ENCODE data around the gene DDB1. TPM values are rescaled to one million over a fixed set of nuclear protein-coding genes. Genes with fewer than 3 reads are reported as not detected.
A peak's percentile ranks its signal among the peaks of the same experiment; 100 is the strongest.

Gene DDB1
- total and polyA plus RNA-seq, 9 of the 15 experiments (the other 6 are each of a cell fraction or from before 2014, with no cell fraction given), result 172 to 361 (median 266) TPM

GRCh38 chr11:61332797-61333549 is at the start of gene DDB1, which contains the start of gene TKFC (continued):
- TF ChIP-seq GTF2B (IDR thresholded peaks at IDR 0.05; ENCODE audit: extremely low read depth, insufficient read length), result no peak
- peak; percentile 88 for TF ChIP-seq LCOR (CRISPR knock-in tag; IDR thresholded peaks at IDR 0.05)
- peak; percentile 55; the same call in 1 of the 2 replicates for TF ChIP-seq CREB1 (IDR thresholded peaks at IDR 0.05)
- peak; percentile 59 for TF ChIP-seq CREB1 (CRISPR knock-in tag; IDR thresholded peaks at IDR 0.05)
- no peak for TF ChIP-seq ADNP (tag; IDR thresholded peaks at IDR 0.05)
- 0 out of 2 replicates have a peak, but pooled peaks have one; percentile 44 for TF ChIP-seq HMGXB4 (CRISPR knock-in tag; IDR thresholded peaks at IDR 0.05)
- TF ChIP-seq AFF1 (IDR thresholded peaks at IDR 0.05; ENCODE audit: low read depth in 1 of 2, partially characterized antibody in 2 of 2), result peak in 1 of 2 experiments; percentile 48
- TF ChIP-seq FOXP4 (CRISPR knock-in tag; IDR thresholded peaks at IDR 0.05; ENCODE audit: borderline replicate concordance), result no peak
- peak; percentile 73 for TF ChIP-seq GABPA (tag; conservative IDR thresholded peaks at IDR 0.05; ENCODE audit: low read depth)
- TF ChIP-seq FOXA3 (CRISPR knock-in tag; conservative IDR thresholded peaks at IDR 0.05 in 1 of 2, IDR thresholded peaks at IDR 0.05 in 1 of 2), result no peak
- no peak for TF ChIP-seq MEF2D (tag; conservative IDR thresholded peaks at IDR 0.05; ENCODE audit: low read depth)
- no peak for TF ChIP-seq CBFA2T3 (IDR thresholded peaks at IDR 0.05)
- no peak for TF ChIP-seq ZNF124 (CRISPR knock-in tag; IDR thresholded peaks at IDR 0.05)
- TF ChIP-seq CEBPG (CRISPR knock-in tag; IDR thresholded peaks at IDR 0.05), result no peak
- no peak for TF ChIP-seq CEBPG (tag; conservative IDR thresholded peaks at IDR 0.05 in 1 of 2, IDR thresholded peaks at IDR 0.05 in 1 of 2)
